OCI-LY3 (cell line): ENCODE results near the gene SLIT1.

Source experiments
- EZH2phosphoT487 ChIP-seq: fragments of 200-600 bp; shearing (Covaris generic); IDR thresholded peaks from 2 replicates; pipeline ENCODE4 v1.6.1; 2018; ENCODE audit warnings: antibody characterized with exemption, mixed run types, low read depth
- TF ChIP-seq, protein P1 (sequence below): fragments of 200-600, 300-600 bp; sonication (generic); IDR thresholded peaks from 2 replicates; pipeline ENCODE4 v1.5.1; 2014; ENCODE audit warnings: antibody characterized with exemption, low read length, low read depth

DNA sequence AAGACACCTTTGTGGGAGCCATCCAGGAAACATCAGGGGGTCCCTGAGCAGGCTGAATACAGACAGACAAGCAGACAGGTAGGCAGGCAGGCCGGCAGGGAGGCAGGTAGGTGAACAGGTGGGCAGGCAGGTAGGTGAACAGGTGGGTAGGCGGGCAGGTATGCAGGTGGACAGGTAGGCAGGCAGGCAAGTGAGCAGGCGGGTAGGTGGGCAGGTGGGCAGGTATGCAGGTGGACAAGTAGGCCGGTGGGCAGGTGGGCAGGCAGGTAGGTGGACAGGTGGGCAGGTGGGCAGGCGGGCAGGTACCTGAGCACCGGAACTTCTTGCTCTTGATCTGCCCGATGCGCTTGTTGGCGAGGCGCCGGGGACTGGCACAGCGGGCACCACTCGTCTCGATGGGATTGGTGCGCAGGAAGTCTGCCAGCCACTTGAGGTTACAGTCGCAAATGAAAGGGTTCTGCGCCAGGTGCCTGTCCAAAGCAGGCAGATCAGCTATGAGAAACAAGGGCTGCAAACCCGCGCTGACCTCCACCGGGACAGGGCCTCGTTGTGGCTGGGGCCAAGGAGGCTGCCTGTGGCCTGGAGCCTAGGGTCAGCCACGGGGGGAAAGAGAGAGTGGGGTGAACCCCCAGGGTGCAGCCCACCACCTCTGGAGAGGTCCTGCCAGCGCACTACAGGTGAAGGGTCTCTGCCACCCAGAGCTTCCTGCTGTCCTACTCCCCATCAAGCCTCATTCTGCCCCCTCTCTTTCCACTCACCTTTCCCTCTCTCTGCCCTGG lies 136.9 kb downstream of the SLIT1 start:
- TF ChIP-seq, protein P1, sequence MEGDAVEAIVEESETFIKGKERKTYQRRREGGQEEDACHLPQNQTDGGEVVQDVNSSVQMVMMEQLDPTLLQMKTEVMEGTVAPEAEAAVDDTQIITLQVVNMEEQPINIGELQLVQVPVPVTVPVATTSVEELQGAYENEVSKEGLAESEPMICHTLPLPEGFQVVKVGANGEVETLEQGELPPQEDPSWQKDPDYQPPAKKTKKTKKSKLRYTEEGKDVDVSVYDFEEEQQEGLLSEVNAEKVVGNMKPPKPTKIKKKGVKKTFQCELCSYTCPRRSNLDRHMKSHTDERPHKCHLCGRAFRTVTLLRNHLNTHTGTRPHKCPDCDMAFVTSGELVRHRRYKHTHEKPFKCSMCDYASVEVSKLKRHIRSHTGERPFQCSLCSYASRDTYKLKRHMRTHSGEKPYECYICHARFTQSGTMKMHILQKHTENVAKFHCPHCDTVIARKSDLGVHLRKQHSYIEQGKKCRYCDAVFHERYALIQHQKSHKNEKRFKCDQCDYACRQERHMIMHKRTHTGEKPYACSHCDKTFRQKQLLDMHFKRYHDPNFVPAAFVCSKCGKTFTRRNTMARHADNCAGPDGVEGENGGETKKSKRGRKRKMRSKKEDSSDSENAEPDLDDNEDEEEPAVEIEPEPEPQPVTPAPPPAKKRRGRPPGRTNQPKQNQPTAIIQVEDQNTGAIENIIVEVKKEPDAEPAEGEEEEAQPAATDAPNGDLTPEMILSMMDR, result no peak
- TF ChIP-seq EZH2phosphoT487, result no peak
